Activated CD8-positive, alpha-beta T cell treated with anti-CD3 and anti-CD28 coated beads, Interleukin-2, amount 10 ng/mL, durations not matched to agents 7 days and 5 days (primary cell): ENCODE measurements around the gene EPHA2. TPM values are rescaled to one million over a fixed set of nuclear protein-coding genes. Genes with fewer than 3 reads are reported as not detected.
"Not testable (repeated sequence)": the region's sequence is repeated elsewhere in the genome, so short reads cannot be mapped to it uniquely, and the experiment has no call there.

ENCODE experiments used
- ATAC-seq: fragments of 150-1000 bp; cut with Tn5 transposase; one replicate; pipeline ENCODE4 v1.10.0; 2021; ENCODE audit warnings: moderate library complexity
- CTCF ChIA-PET: fragments of 350-600 bp; sonication (Branson Sonifier 250); formaldehyde crosslinking; loops from one replicate; lab custom pipeline; 2021; ENCODE audit warnings: antibody characterized with exemption; lab: Charles Lee
- POLR2A ChIA-PET: fragments of 350-600 bp; sonication (Branson Sonifier 250); formaldehyde crosslinking; loops from one replicate; lab custom pipeline; 2021; ENCODE audit warnings: antibody characterized with exemption; lab: Charles Lee
- DNase-seq: peaks from one replicate; pipeline ENCODE4 v3.0.0-alpha.2; 2020
- H3K27ac Mint-ChIP-seq: one replicate; pipeline ENCODE4 v1.8.0; 2021; ENCODE audit warnings: mild to moderate bottlenecking, mixed read lengths
- H3K27me3 Mint-ChIP-seq: one replicate; pipeline ENCODE4 v1.8.0; 2021; ENCODE audit warnings: low read depth, mixed read lengths
- H3K36me3 Mint-ChIP-seq: one replicate; pipeline ENCODE4 v1.8.0; 2021; ENCODE audit warnings: low read depth, mixed read lengths
- H3K4me1 Mint-ChIP-seq: one replicate; pipeline ENCODE4 v1.8.0; 2021; ENCODE audit warnings: low read depth, mixed read lengths
- H3K4me3 Mint-ChIP-seq: one replicate; pipeline ENCODE4 v1.8.0; 2021; ENCODE audit warnings: mild to moderate bottlenecking, mixed read lengths
- H3K9me3 Mint-ChIP-seq: one replicate; pipeline ENCODE4 v1.8.0; 2022; ENCODE audit warnings: mixed read lengths; ENCODE audit not compliant: insufficient read depth
- total RNA-seq, 2 experiments: library from RNA; stranded (reverse); gene quantifications; one replicate each; pipeline ENCODE4 v1.2.3, GENCODE V29; 2021

The EPHA2 gene
- total RNA-seq, 2 experiments from 2014 or later = not detected

DNA sequence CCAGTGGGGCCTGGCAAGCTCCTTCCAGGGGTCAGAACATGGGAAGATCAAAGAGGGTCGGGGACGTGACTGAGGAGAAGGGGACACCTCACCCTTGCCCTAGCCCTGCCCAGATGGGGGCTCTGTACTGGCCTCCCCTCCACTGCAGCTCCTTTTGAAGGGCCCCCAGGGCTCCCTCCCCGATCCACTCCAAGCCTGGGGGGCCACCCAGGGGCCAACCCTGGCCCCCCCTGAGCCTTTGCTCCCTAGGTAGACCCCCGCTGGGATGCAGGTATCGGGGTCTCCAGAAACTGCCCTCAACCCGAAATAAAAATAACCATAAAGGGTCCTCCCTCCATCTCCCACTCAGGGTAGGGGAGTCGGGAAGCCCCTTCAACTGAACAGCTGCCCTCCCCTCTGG lies 45.0 kb downstream of the EPHA2 start:
- ATAC-seq (no peak), DNase-seq (no peak)
- Mint-ChIP-seq H3K9me3 (peaks cover 11% of the 10 kb centered on the region), H3K27me3 (peaks cover 16% of the 10 kb centered on the region), H3K4me1 (no peaks in the 10 kb centered on the region), H3K4me3 (no peak overlapping the region), H3K36me3 (no peaks in the 10 kb centered on the region), H3K27ac (no peak overlapping the region)
- ChIA-PET POLR2A (no interaction called here), CTCF (interaction anchor here (0.9 to 1.5 kb wide), 2 partner anchors 32 to 76 kb away, joined by 3 to 7 read pairs; no protein-coding TSS in a partner anchor)

DNA sequence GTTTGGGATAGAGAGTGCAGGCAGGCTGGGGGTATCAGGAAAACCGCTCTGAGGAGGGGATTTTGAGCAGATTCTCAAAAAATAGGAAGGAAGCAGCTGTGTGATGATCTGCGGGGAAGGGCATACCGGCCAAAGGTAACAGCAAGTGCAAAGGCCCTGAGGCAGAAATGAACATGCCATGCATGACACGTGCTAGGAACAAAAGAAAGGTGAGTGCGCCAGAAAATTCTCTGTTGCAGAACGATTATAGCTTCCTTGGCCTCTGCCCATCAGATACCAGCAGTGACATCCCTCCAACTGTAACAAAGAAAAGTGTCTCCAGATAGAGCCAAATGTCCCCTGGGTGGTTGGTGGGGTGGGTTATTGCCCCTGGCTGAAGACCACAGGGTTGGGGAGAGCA lies 45.4 kb downstream of the EPHA2 start:
- DNase-seq = no peak
- POLR2A ChIA-PET = no interaction called here
- no peaks in the 10 kb centered on the region for H3K4me1 Mint-ChIP-seq

DNA sequence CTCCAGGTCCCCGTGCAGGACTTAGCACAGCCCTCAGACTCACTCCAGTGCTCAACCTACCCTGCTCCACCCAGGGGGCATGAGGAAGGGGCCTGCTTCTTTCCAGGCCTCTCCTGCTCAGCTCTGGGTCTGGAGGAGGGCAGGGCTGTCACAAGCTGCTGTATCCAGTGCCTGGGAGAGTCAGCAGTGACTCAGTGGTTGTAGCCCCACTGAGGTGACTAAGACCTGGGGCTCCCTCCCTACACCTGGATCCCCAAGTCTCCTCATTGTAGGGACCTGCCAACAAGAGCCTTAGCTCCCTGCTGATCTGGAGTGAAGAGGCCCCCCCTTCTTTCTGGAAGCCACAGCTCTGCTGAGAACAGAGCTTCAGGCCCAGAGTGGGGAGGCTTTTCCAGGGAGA lies 46.3 kb downstream of the EPHA2 start:
- ChIA-PET CTCF (interaction anchor here (1.5 to 2.2 kb wide), 2 partner anchors 31 kb away, joined by 7 to 10 read pairs; no protein-coding TSS in a partner anchor), POLR2A (no interaction called here)
- Mint-ChIP-seq H3K4me3 (no peak overlapping the region), H3K36me3 (no peaks in the 10 kb centered on the region), H3K4me1 (no peaks in the 10 kb centered on the region), H3K9me3 (peaks cover 11% of the 10 kb centered on the region), H3K27me3 (peaks cover 24% of the 10 kb centered on the region), H3K27ac (no peak overlapping the region)
- ATAC-seq (no peak), DNase-seq (no peak)

More for the DNA sequence above, 45.4 kb downstream of the EPHA2 start:
- no peak overlapping the region for H3K4me3 Mint-ChIP-seq
- H3K9me3 Mint-ChIP-seq = peaks cover 11% of the 10 kb centered on the region
- no peak for ATAC-seq
- CTCF ChIA-PET = interaction anchor here (0.9 to 1.5 kb wide), 2 partner anchors 32 to 76 kb away, joined by 3 to 7 read pairs; no protein-coding TSS in a partner anchor
- no peaks in the 10 kb centered on the region for H3K36me3 Mint-ChIP-seq
- peaks cover 19% of the 10 kb centered on the region for H3K27me3 Mint-ChIP-seq
- H3K27ac Mint-ChIP-seq = no peak overlapping the region

DNA sequence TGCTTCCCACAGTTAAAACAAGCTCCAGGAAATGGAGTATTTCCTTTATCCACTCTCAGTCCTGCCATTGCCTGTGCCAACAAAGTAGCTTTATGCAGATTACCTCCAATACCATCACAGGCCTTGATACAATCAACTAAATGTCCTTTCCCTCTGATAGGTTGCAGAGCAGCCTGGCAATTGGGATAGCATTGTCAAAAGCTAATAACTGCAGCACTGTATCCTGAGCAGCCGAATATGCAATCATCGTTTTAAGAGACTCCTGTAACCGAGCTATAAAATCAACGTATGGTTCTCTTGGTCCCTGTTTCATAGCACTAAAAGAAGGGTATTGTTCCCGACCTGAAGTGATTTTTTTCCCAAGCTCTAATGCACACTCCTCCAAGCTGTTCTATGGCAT lies 48.8 kb downstream of the EPHA2 start:
- ATAC-seq, H3K4me1 Mint-ChIP-seq, POLR2A ChIA-PET, H3K4me3 Mint-ChIP-seq, H3K27ac Mint-ChIP-seq, H3K36me3 Mint-ChIP-seq, DNase-seq: not testable (repeated sequence)
- peaks cover 33% of the 10 kb centered on the region for H3K27me3 Mint-ChIP-seq
- CTCF ChIA-PET = interaction anchor here (1.2 to 2.2 kb wide), 2 partner anchors 11 to 28 kb away, joined by 3 to 10 read pairs; no protein-coding TSS in a partner anchor
- peaks cover 11% of the 10 kb centered on the region for H3K9me3 Mint-ChIP-seq

DNA sequence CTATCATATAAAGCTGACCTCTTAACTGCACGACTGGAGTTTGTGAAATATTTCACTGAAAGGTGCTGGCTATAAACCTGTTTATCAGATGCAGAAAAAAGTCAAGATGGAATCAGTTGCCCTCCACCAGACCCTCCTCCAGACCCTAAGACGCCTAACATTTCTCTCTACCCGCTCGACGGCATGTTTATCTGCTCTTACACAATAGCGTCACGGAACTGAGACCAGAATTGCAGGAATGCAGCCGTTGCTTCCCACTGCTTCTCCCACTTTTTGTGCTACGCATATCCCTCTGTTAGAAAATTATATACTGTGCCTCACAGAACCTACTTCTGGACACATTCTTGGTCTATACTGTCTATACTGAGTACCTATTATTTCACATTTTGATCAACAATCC lies 54.2 kb downstream of the EPHA2 start:
- peaks cover 27% of the 10 kb centered on the region for H3K27me3 Mint-ChIP-seq
- H3K4me1 Mint-ChIP-seq = no peaks in the 10 kb centered on the region
- POLR2A ChIA-PET = no interaction called here
- CTCF ChIA-PET = no interaction called here
- no peak overlapping the region for H3K27ac Mint-ChIP-seq
- no peak overlapping the region for H3K4me3 Mint-ChIP-seq
- ATAC-seq = no peak
- no peak for DNase-seq
- H3K9me3 Mint-ChIP-seq = no peaks in the 10 kb centered on the region
- no peaks in the 10 kb centered on the region for H3K36me3 Mint-ChIP-seq

DNA sequence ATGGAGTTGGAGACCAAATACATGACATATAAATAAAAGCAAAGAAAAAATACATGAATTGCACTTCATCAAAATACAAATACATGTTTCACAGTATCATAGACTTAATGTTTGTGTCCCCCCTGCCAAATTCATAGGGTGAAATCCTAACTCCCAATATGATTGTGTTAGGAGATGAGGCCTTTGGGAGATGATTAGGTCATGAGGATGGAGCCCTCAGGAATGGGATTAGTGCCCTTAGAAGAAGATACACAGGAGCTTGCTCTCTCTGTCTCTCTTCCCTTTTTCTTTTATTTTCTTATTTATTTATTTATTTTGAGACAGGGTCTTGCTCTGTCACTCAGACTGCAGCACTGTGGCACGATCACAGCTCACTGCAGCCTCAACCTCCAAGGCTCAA lies 56.5 kb downstream of the EPHA2 start:
- ChIA-PET CTCF (interaction anchor here (0.9 kb wide), 1 partner anchor 20 kb away, joined by 6 read pairs; no protein-coding TSS in a partner anchor), POLR2A (no interaction called here)
- H3K9me3 Mint-ChIP-seq = no peaks in the 10 kb centered on the region
- no peaks in the 10 kb centered on the region for H3K4me1 Mint-ChIP-seq
- H3K27me3 Mint-ChIP-seq = peaks cover 22% of the 10 kb centered on the region
- ATAC-seq = no peak
- H3K4me3 Mint-ChIP-seq = no peak overlapping the region
- DNase-seq = no peak
- H3K36me3 Mint-ChIP-seq = no peaks in the 10 kb centered on the region
- H3K27ac Mint-ChIP-seq = no peak overlapping the region

DNA sequence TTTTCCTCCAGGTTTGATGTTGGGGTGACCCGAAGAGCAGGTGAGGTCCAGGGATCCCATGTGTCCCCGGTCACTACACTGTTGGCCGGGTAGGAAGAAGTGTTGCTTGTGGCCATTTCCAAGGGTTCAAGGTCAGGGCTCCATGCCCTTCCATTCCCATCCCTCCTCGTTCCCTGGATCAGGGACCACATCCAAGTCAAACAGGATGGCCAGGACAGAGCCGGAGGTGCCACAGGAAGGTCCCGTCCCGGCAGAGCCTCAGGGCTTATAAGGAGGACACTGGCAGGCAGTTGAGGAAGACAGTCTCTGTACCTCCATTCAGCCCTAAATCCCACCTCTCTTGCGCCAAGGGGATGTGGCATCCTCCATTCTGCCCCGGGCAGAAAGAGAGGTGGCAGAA lies 60.4 kb downstream of the EPHA2 start:
- ATAC-seq (no peak), DNase-seq (no peak)
- Mint-ChIP-seq H3K9me3 (no peaks in the 10 kb centered on the region), H3K27ac (no peak overlapping the region), H3K4me1 (no peaks in the 10 kb centered on the region), H3K36me3 (no peaks in the 10 kb centered on the region), H3K27me3 (peaks cover 11% of the 10 kb centered on the region), H3K4me3 (no peak overlapping the region)
- ChIA-PET POLR2A (no interaction called here), CTCF (no interaction called here)

DNA sequence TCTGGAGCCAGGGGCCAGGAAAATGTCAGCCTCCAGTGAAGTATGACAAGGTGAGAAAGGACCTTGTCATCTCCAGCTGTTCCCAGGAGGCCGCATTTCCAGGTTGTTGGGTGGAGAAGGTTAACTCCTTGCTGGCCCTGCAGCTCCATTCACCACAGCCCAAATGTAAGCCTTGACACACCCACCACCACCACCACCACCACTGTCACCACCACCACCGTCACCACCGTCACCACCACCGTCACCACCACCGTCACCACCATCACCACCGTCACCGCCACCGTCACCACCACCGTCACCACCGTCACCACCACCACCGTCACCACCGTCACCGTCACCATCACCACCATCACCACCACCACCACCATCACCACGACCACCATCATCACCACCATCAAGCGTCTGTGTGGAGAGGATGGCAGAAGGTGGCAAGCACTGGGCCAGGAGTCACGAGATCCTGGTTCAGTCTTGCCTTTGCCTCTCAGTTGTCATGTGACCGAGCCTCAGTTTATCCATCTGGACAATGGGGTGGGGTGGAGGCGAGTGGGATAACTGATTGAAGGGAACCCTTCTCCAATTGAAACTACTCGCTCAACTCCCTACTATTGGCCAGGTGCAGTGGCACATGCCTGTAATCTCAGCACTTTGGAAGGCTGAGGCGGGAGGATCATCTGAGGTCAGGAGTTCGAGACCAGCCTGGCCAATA lies 61.3 kb downstream of the EPHA2 start:
- Mint-ChIP-seq H3K4me1 (no peaks in the 10 kb centered on the region), H3K36me3 (no peaks in the 10 kb centered on the region), H3K27ac (peak overlapping the region; percentile 43), H3K9me3 (no peaks in the 10 kb centered on the region), H3K4me3 (no peak overlapping the region), H3K27me3 (peaks cover 9% of the 10 kb centered on the region)
- ChIA-PET POLR2A (no interaction called here), CTCF (interaction anchor here (1.2 kb wide), 1 partner anchor 12 kb away, joined by 6 read pairs; no protein-coding TSS in a partner anchor)
- DNase-seq (no peak), ATAC-seq (no peak)

DNA sequence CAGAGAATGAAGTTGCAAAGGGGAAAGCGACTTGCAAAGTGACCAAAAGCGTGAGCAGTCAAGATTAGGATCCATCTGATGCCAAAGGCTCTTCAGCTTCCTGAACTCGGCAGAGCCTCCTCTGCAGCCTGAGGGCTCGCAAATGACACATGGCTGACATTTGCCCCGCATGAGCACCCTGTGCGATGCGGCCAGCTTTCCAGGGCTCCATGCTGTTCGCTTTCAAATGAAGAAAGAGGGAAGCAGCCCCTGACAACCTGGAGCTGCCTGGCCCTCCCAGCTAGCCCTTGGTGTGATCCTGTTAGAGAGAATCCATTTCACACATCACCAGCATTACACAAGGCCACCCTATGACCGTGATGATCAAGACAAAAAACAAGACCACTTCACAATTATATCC lies 62.3 kb downstream of the EPHA2 start:
- CTCF ChIA-PET = interaction anchor here (1.2 to 2.0 kb wide), 2 partner anchors 11 to 15 kb away, joined by 6 to 7 read pairs; no protein-coding TSS in a partner anchor
- Mint-ChIP-seq H3K27me3 (peaks cover 9% of the 10 kb centered on the region), H3K36me3 (no peaks in the 10 kb centered on the region), H3K4me3 (no peak overlapping the region), H3K4me1 (no peaks in the 10 kb centered on the region), H3K27ac (no peak overlapping the region), H3K9me3 (no peaks in the 10 kb centered on the region)
- no peak for DNase-seq
- no peak for ATAC-seq
- POLR2A ChIA-PET = interaction anchor here (0.6 kb wide), 1 partner anchor 38 kb away, joined by 3 read pairs; no protein-coding TSS in a partner anchor

DNA sequence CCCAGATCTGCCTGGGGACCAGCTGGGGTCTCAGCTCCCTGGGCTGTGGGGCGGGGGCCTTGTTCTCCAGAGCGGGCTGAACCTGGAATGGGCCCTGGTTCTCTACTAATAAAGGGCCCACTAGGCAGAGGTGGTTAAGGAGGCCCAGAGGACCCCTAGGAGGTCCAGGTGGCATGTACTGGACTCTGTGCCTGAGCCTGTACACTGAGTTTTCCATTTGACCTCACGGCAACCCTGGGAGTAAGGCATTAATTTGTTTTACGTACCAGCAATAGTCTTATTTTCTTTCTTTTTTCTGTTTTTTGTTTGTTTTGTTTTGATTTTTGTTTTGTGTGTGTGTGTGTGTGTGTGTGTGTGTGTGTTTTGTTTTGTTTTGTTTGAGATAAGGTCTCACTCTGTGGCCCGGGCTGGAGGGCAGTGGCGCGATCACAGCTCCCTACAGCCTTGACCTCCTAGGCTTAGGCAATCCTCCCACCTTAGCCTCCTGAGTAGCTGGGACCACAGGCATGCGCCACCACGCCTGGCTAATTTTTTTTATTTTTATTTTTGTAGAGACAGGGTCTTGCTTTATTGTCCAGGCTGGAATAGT lies 62.9 kb downstream of the EPHA2 start:
- POLR2A ChIA-PET = no interaction called here
- peaks cover 9% of the 10 kb centered on the region for H3K27me3 Mint-ChIP-seq
- H3K4me3 Mint-ChIP-seq = no peak overlapping the region
- no peaks in the 10 kb centered on the region for H3K36me3 Mint-ChIP-seq
- DNase-seq = no peak
- H3K27ac Mint-ChIP-seq = no peak overlapping the region
- CTCF ChIA-PET = interaction anchor here (1.2 to 2.0 kb wide), 3 partner anchors 10 to 14 kb away, joined by 4 to 7 read pairs (median 6); no protein-coding TSS in a partner anchor
- ATAC-seq = no peak
- no peaks in the 10 kb centered on the region for H3K4me1 Mint-ChIP-seq
- H3K9me3 Mint-ChIP-seq = no peaks in the 10 kb centered on the region

DNA sequence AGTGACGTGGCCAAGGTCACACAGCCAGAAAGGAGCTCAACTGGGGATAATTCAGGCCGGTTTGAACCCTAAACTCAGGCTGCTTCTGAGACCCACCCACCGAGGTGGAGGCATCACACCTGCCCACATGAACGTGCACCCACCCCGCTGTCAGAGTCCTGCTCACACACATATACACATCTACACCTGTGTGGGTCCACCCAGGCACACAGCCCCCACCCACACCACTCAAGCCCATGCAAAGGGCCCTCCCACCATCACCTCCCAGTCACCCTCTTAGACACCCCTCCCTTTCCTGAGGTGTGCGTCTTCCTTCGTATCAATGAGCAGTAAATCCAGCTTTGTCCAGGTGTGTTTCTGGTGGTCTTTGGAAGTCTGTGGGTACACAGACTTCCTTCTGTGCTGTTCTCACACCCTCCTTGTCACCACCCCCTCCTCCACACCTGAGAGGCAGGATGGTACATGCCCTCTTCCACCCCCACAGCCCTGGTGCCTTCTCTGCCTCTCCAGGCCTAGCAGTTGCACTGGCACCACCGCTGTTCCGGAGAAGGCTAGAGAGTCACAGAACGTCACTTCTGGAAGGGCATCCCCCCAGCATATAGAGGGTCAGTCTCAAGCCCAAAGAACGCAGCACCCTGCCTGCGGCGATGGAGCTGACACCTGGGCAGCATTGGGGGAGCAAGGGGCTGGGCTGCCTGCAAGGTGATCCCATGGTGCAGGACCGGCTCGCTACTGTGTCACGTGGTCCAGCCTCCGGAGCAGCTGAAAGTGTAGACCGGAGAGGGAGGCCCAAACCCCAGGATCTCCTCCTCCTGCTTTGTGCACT lies 63.6 kb downstream of the EPHA2 start:
- CTCF ChIA-PET = interaction anchor here (1.0 to 2.0 kb wide), 3 partner anchors 10 to 13 kb away, joined by 3 to 7 read pairs (median 4); no protein-coding TSS in a partner anchor
- ATAC-seq = no peak
- no peak overlapping the region for H3K27ac Mint-ChIP-seq
- H3K27me3 Mint-ChIP-seq = peaks cover 9% of the 10 kb centered on the region
- no peaks in the 10 kb centered on the region for H3K4me1 Mint-ChIP-seq
- H3K4me3 Mint-ChIP-seq = no peak overlapping the region
- no peak for DNase-seq
- POLR2A ChIA-PET = no interaction called here
- no peaks in the 10 kb centered on the region for H3K36me3 Mint-ChIP-seq
- no peaks in the 10 kb centered on the region for H3K9me3 Mint-ChIP-seq
